Colonic mucosa (tissue), 4 donors: ENCODE data around the gene SNHG17. TPM values are rescaled to one million over a fixed set of nuclear protein-coding genes. Genes with fewer than 3 reads are reported as not detected.

ENCODE experiments used
- DNase-seq: peaks from one replicate; pipeline ENCODE4 v3.0.0-alpha.2; 2020
- H3K27ac ChIP-seq: fragments of 200-600 bp; one replicate; pipeline ENCODE4 v1.8.0; 2021
- H3K27me3 ChIP-seq: fragments of 200-600 bp; one replicate; pipeline ENCODE4 v1.8.0; 2021
- H3K36me3 ChIP-seq: fragments of 200-600 bp; one replicate; pipeline ENCODE4 v1.8.0; 2021
- H3K4me1 ChIP-seq: fragments of 200-600 bp; one replicate; pipeline ENCODE4 v1.8.0; 2021; ENCODE audit warnings: mild to moderate bottlenecking
- H3K4me3 ChIP-seq: fragments of 200-600 bp; one replicate; pipeline ENCODE4 v1.8.0; 2021
- H3K9ac ChIP-seq, 2 donors: one replicate each; pipeline ENCODE4 v1.7.0; 2013; ENCODE audit warnings: control low read depth in 2 of 2, low read depth in 2 of 2, low read length in 2 of 2
- H3K9me3 ChIP-seq: fragments of 200-600 bp; one replicate; pipeline ENCODE4 v1.8.0; 2021
- CTCF ChIP-seq: fragments of 200-600 bp; IDR thresholded peaks from one replicate; pipeline ENCODE4 v1.8.0; 2022; ENCODE audit warnings: antibody characterized with exemption, mild to moderate bottlenecking
- intact Hi-C: fragments of 100-400 bp; cut with DNase I; formaldehyde crosslinking; loops from one replicate; pipeline ENCODE4 v1.14.1; 2022
- total RNA-seq, 2 donors: library from RNA; stranded (reverse); fragmentation: NEBNext Ultra II Directional in 1 of 2; extraction: Animal tissue kit (Norgen Biotek cat#: 25700) in 1 of 2; gene quantifications; one replicate each; pipeline ENCODE4 v1.2.1, GENCODE V29; 2021
- donor health status: healthy.
- donor health status: DM: no; HTN: no; CAD: no.
- donor health status: DM: no; HTN: no; CAD: no.

The SNHG17 gene
- total RNA-seq, 2 donors from 2014 or later, result 21.8 to 36.4 TPM

GRCh38 chr20:38395165-38395564 lies 40.0 kb downstream of the SNHG17 start:
- no peak for TF ChIP-seq CTCF
- DNase-seq, result no peak
- Histone ChIP-seq H3K4me1 (no peaks in the 10 kb centered on the region), H3K27me3 (no peaks in the 10 kb centered on the region), H3K9me3 (no peaks in the 10 kb centered on the region), H3K9ac (no peak overlapping the region), H3K36me3 (no peaks in the 10 kb centered on the region), H3K4me3 (no peak overlapping the region), H3K27ac (no peak overlapping the region)
- intact Hi-C loops, result no loop called here

GRCh38 chr20:38393259-38393658 lies 41.9 kb downstream of the SNHG17 start:
- Histone ChIP-seq H3K4me3 (no peak overlapping the region), H3K4me1 (no peaks in the 10 kb centered on the region), H3K9ac (no peak overlapping the region), H3K27me3 (no peaks in the 10 kb centered on the region), H3K36me3 (no peaks in the 10 kb centered on the region), H3K27ac (no peak overlapping the region), H3K9me3 (no peaks in the 10 kb centered on the region)
- no peak for TF ChIP-seq CTCF
- no peak for DNase-seq
- intact Hi-C loops, result no loop called here

- intact Hi-C loops, result no loop called here
- Histone ChIP-seq H3K4me1 (no peaks in the 10 kb centered on the region), H3K9me3 (no peaks in the 10 kb centered on the region), H3K36me3 (no peaks in the 10 kb centered on the region), H3K27ac (no peak overlapping the region), H3K9ac (no peak overlapping the region), H3K27me3 (no peaks in the 10 kb centered on the region), H3K4me3 (no peak overlapping the region)
- DNase-seq, result no peak
- TF ChIP-seq CTCF, result no peak
Measured at GRCh38 chr20:38392356-38392755, 42.8 kb downstream of the SNHG17 start.

GRCh38 chr20:38387953-38388352 lies 47.2 kb downstream of the SNHG17 start:
- no peaks in the 10 kb centered on the region for H3K4me1 ChIP-seq
- H3K9ac ChIP-seq, result no peak overlapping the region
- H3K27ac ChIP-seq, result no peak overlapping the region
- DNase-seq, result no peak
- TF ChIP-seq CTCF, result no peak
- no peak overlapping the region for H3K4me3 ChIP-seq
- H3K9me3 ChIP-seq, result no peaks in the 10 kb centered on the region
- no peaks in the 10 kb centered on the region for H3K27me3 ChIP-seq
- intact Hi-C loops, result no loop called here
- no peaks in the 10 kb centered on the region for H3K36me3 ChIP-seq

- TF ChIP-seq CTCF, result no peak
- DNase-seq, result no peak
Measured at GRCh38 chr20:38386851-38387250, 48.3 kb downstream of the SNHG17 start.

GRCh38 chr20:38386004-38386403 lies 49.1 kb downstream of the SNHG17 start:
- no peak for DNase-seq

More at GRCh38 chr20:38386851-38387250, 48.3 kb downstream of the SNHG17 start:
- Histone ChIP-seq H3K9me3 (no peaks in the 10 kb centered on the region), H3K9ac (no peak overlapping the region), H3K36me3 (no peaks in the 10 kb centered on the region), H3K27ac (no peak overlapping the region), H3K4me3 (no peak overlapping the region), H3K27me3 (no peaks in the 10 kb centered on the region), H3K4me1 (no peaks in the 10 kb centered on the region)
- intact Hi-C loops, result no loop called here

More at GRCh38 chr20:38386004-38386403, 49.1 kb downstream of the SNHG17 start:
- Histone ChIP-seq H3K27ac (no peak overlapping the region), H3K36me3 (no peaks in the 10 kb centered on the region), H3K27me3 (no peaks in the 10 kb centered on the region), H3K9ac (no peak overlapping the region), H3K4me3 (no peak overlapping the region), H3K9me3 (no peaks in the 10 kb centered on the region), H3K4me1 (no peaks in the 10 kb centered on the region)
- intact Hi-C loops, result no loop called here
- no peak for TF ChIP-seq CTCF
